RKO (cell line): ENCODE data around the gene TRIM40.
A peak's percentile ranks its signal among the peaks of the same experiment; 100 is the strongest.
"Not testable (repeated sequence)": the region's sequence is repeated elsewhere in the genome, so short reads cannot be mapped to it uniquely, and the experiment has no call there.

Source experiments
- DNase-seq: peaks from one replicate; pipeline ENCODE4 v3.0.0-alpha.2; 2016; ENCODE audit warnings: low spot score

Gene TRIM40

DNA sequence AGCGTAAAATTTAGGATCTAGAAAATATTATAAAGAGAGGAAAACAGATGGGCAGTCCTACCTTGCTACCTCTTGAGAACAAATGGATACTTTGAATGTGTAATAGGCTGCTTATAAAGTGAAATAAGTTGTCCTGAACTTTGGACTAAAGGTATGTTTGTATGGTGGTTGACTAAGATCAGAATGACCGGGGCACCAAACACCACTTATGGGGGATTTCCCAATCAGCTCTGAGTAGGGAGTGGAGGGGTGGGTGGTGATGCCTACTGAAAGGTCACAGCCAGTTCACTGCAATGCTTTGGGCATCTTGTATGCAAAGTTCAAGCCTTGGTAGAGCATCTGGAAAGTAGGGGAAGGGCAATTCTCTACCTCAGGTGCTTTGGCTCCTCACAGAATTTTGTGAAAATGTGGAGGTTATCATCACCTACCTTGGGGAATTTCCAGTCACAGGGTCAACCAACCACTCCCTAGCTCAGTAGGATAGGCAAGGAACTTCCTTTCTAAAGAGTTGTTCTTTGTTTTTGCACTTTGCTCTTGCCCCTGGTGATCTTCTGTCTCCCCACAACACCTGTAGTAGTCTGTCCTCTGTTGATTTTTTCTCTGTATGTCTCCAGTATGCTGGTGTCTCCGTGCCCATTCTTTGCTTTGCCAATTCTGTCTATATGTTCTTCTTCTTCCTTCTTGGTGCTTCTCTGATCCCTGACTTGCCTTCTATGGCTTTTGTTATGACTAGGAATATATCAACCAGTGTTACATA, 22.8 kb upstream of the TRIM40 start, which contains the start of gene TRIM31:
Gene TRIM31, minus strand, starts transcription at position 88 of the 757 bp plus-strand sequence. CDS start 285 bp downstream, outside the sequence.
- no peak for DNase-seq

DNA sequence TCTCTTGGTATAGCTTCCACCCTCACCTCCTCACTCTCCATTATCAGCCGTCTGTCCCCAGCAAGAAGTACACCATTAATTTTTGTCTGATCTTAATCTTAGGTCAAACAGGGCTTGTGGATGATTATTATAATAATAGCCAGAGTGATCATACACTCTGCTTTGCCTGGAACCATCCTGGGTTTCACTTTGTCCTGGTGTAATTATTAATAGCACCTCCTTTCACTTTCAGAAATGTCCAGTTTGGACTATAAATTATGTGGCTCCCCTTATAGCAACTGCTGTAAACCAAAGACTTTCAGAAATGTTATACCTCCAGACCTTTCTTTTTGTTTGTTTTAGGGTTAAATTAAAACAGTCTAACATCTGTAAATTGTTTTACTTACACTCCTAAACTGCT, 22.1 kb upstream of the TRIM40 start:
- no peak for DNase-seq

DNA sequence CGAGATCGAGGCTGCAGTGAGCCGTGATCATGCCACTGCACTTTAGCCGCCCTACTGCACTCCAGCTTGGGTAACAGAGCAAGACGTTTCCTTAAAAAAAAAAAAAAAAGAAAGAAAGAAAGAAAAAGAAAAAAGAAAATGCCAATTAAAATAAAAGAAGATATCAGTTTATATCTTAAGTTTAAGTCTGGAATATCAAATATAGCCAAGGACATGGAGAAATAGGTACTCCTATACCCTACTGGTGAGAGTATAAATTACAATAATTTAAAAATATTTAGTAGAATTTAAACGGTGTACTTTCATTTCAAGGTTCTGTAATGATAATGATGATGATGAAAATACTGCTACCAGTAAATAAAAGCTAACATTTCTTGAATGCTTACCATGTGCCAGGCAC, 19.2 kb upstream of the TRIM40 start:
- DNase-seq = no peak

DNA sequence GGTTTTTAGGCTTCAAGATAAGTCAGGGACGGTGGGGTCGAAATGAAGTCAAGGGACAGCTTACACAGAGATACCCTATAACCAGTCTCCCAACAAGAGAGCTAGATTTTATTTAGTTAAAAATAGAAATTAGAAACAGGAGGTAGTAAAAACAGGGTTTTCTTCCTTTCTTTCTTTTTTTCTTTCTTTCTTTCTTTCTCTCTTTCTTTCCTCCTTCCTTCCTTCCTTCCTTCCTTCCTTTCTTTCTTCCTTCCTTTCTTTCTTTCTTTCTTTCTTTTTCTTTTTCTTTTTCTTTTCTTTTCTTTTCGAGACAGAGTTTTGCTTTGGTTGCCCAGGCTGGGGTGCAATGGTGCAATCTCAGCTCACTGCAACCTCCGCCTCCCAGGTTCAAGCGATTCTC, 17.2 kb upstream of the TRIM40 start:
- not testable (repeated sequence) for DNase-seq

DNA sequence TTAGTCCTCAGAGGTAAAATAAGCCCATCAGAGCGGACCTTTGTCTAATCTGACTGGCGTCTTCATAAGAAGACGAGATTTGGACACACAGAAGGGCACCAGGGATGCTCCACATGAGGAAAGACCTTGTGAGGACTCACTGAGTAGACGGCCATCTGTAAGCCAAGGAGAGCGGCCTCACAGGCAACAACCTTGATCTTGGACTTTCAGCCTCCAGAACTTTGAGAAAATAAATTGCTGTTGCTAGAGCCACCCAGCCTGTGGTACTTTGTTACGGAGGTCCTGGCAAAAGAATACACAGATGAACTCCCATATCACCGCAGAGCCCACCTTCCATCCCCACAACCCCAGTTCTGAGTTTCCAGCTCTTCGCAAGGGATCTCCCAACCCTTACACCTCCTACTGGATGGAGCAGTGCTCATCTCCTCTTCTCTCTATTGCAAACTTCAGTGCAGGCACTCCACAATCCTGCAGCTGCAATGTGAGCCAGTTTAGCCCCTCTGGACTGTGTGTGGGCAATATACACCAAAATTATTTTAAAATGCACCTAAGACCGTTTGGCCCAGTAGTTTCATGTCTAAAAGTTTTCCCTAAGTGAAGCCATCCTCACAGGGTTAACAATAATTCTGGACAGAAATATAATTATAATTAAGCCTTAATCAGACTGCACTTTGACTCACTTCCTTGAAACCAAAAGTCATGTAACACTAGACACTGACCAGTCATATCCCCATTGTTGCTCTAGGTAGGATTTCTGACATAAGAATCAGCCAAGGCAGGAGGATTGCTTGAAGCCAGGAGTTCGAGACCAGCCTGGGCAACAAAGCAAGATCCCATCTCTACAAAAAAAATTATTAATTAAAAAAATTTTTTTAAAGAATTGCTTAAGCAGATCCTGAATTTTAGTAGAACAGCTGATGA, 14.2 kb upstream of the TRIM40 start:
- DNase-seq = peak; percentile 18

DNA sequence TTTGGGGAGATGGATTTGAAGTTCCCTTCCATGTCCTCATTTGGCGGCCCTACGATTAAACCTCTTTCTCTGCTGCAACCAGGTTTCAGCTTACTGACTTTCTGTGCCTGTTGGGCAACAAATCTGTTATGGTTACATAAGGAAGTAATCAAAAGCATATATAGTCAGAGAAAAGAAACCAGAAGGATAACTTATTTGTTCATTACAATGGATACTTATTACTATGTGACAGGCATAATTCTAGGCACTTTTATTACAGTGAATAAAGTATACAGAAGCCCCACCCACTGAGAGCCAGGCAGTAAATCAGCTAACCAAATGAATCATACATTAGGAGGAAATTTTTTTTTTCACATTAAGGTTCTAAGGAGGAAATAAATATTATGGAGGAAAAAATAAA, 13.4 kb upstream of the TRIM40 start:
- no peak for DNase-seq

DNA sequence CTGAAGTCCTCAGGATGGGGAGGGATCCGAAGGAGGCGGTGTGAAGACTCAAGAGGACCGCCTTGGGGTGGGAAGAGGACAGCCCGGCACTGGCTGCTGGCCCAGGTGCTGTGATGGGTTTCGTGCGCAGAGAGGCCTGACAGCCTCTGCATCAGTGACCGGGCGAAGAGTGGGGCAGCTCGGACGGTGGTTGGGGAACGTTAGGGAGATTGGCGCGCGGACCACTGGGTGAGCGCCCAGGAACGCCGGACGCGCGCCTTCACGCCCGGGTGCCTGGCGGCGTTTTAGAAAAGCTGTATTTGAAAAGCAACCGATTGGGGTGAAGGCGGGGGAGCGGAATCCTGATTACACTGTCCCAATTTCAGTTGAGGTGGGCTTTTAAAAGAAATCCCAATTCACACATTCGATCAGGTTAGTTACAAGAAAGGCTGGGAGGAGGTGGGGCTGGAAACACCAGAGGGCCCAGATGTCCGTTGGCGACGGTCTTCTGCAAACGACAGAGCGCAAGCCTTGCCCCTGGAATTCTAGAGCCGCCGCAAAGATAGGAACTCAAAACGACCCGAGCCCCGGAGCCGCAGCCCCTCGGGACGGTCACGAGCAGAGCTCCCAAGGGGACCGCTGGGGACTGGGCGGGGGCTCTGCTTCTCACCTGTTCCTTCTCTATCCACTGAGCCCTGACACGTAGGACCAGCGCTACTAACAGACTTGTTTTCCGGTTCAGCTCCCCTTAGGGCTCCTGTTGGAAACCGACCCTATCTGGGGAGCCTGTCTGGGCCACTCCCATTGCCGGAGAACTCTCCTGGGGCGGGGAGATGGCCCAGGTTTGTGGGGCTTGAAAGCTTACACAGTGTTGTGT, 8.5 kb upstream of the TRIM40 start:
- no peak for DNase-seq

DNA sequence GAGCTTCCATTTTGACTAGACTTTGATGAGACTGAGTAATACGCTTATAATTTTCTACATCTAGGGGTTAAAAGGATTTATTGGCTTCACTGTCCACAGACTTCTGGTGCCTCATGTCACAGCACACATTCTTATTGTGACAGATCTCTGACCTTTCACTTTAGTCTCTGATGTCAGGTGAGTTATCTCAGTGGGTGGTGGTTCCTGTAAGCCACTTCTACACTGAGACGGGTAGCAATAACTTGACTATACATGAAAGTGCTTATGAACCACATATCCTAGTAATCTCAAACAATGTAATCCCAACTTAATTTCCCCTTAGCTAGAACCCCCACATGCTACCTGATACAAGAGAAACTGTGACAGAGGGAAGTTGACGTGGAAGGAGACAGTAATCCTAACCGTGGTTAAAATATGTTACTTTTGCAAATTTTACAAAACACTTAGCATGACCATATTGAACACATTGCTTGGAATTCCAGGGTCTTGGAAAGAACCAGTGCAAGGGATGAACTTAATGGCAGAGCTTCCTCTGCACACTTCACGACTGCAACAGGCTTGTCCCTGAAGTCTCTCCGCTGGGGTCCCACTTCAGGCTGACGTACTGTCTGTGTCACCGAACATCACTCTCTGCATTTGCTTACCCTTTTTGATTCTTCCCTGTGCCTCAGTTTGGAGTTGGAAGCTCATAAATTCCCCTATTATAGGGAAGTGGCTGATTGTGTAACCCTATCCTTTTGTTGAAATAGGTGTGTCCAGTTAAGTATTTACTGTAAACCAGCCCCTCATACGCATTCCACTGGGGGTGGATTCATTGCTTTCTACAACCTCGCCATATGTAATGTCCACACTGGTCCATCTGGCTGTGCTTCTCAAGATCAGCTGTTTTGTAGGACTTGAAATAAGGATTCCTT, 6.4 kb upstream of the TRIM40 start:
- DNase-seq = no peak

DNA sequence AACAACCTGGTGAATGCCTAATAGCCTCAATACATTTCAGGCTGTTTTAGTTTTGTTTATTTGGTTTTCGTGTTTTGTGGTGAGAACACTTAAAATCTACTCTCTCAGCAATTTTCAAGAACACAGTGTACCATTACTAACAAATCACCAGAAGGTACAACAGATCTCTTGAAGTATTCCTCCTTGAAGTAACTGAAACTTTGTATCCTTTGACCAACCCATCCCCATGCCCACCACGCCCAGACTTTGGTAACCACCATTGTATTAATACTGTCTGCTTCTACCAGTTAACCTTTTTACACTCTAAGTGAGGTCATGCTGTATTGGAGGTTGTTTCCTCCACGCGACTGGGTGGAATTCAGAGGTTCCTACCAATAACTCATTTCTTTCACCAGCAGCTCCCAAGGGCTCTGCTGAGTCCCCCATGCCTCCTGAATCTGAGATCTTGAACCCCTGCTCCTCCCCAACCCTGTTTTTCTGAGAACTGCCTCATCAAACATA, 5.7 kb upstream of the TRIM40 start:
- DNase-seq = no peak

DNA sequence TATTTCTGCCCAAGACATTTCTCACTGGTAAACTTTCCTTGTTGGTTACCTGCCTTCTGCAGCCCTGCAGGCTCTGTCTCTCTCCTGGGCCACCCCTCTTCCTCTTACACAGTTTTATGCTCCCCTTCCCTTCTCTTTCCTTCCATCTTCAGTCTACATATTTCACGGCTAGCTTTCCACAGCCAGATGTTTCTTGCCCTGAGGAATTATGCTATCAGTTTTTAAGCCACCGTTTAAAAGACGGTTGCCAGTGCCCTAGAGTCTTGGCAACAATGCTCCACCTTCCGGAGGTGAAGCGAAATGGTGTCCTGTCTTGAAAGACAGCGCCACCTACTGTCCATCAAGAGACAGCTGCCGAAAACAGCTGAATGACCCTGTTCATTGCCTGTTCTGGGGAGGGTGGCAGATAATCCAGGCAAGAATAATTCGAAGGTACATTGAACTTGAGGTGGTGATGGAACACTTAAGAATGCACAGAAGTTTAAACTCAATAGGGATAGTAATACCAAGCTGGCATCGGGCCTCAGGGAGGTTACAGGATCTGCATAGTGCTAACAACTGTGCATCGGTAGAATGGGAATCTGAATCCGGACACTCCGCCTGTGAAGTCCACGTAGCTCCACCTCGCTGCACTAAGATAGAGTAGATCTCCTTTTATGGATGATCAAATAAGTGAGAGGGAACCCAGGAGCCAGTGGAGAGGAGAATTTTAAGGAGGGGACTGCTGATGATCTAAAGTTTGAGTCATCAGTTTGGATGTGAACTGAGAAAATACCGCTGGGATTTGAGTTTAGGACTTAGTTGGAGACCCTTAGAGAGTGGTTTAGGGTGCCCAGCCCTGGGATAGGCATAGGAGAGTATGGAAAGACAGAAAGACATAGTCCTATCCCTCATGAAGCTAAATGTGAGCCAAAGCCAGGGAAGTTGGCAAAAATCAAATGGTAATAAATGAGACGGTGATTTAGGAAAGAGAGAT, 4.8 kb upstream of the TRIM40 start:
- DNase-seq = peak; percentile 92

DNA sequence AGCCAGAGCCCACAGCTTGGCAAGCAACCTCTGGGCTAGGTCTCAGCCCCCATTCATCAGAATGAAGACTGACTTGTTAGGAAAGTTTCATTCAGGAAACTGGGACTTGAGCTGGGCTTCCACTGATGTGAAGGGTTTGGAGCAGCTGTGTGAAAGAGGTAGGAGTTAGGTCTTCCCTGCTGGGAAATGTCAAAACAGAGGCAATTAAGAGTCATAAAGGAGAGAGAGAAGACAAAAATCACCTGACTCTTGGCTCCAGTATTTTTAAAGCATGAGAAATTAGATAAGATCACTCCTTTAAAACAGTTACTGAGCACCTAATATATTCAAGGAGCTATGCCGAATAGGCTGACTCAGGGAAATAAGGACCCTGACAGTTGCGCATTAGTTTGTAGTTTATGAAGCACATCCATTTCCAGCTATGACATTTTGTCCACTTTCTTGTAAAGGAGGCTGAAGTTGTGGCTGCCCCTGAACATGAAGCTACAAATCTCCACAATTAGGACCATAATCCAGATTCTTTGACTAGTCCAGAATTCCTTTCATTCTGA, 3.9 kb upstream of the TRIM40 start:
- DNase-seq = no peak

DNA sequence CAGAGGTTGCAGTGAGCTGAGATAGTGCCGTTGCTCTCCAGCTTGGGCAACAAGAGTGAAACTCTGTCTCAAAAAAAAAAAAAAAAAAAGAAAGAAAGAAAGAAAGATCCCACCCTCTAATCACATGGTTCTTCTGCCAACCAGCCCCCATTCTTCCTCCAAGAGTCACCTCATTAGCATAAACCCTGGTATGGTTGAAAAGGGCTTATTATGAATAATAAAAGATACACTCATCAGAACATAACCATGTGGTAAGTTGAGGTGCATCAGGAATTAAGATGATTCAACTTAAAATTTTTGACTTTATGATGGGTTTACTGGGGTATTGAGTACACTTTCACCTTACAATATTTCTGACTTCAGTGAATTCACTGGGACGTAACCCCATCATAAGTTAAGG, 793 bp upstream of the TRIM40 start:
- no peak for DNase-seq

DNA sequence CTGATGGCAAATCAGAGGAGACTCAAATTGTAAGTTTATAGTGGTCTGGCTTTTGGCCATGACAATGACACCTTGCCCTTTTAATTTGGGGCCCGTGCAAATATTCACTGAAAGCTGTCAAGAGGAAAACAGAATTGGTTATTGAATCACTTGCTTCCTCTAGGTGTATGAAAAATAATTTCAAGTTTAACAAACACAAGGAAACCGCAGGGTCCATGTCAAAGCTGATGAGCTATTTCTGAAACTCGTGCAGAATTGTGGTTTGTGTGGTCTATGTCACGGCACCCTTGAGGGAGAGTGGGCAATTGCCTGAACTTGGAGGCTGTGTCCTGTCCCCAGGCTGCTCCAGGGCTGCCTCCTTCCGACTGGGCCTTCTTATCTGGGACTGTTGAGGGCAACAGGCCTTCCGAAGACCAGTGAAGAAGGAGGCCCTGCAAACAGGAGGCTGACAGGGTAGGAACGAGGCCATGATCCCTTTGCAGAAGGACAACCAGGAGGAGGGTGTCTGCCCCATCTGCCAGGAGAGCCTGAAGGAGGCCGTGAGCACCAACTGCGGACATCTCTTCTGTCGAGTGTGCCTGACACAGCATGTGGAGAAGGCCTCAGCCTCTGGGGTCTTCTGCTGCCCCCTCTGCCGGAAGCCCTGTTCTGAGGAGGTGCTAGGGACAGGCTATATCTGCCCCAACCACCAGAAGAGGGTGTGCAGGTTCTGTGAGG, 788 bp downstream of the TRIM40 start:
- DNase-seq = no peak

DNA sequence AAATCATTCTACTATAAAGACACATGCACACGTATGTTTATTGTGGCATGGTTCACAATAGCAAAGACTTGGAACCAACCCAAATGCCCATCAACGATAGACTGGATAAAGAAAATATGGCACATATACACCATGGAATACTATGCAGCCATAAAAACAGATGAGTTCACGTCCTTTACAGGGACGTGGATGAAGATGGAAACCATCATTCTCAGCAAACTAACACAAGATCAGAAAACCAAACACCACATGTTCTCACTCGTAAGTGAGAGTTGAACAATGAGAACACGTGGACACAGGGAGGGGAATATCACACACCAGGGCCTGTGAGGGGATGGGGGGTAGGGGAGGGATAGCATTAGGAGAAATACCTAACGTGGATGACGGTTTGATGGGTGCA, 4.3 kb downstream of the TRIM40 start:
- DNase-seq = not testable (repeated sequence)

DNA sequence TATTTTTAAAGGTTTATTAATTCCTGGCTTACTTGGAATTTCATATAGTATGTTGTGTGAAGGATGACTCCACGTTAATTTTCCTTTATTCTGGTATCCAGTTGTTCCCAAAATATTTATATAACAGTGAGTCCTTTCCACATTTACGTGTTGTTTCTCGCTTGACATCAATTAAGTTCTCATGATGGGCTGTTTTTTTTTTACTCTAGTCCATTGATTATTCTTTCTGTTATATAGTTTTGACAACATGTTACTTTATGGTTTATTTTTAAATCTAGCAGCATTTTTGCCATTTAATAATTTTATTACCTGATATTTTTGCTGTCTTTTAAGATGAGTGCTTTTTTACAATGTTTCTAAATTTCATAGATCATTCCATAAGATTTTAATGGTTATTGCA, 6.7 kb downstream of the TRIM40 start:
- DNase-seq = no peak

DNA sequence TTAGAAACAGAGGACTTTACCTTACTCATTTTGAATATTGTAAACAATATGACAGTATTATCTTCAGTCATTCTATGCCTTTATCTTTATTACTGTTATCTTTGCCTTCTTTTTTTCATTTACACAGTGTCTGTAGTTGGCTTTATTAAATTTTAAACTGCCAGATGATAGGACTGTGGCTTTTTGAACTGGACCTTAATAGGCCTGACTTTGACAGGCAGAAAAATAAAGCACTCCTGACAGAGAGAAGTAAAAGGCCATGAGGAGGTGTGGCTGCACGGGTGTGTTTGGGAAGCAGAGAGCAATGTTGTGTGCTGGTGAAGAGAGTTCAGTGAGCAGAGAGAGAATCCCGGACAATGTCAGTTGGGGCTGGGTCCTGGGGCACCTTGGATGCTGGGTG, 7.8 kb downstream of the TRIM40 start:
- DNase-seq = no peak

DNA sequence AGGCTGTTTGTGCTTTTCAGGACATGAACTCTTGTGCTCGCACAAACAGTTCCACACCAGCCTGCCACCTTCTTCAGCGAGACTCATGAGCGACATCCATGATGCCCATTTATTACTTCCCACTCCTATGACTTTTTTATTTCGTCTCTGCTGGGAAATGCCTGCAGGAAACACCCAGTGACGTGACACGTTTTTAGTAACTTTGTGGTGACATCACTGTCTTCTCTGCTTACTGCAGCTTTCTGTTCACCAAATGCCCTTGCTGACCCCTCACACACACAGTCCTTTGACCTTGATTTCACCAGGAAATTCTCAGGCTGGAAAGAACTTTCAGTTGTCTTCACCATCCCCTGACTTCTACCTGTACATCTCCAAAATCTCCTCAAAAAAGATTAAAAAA, 8.9 kb downstream of the TRIM40 start:
- no peak for DNase-seq

DNA sequence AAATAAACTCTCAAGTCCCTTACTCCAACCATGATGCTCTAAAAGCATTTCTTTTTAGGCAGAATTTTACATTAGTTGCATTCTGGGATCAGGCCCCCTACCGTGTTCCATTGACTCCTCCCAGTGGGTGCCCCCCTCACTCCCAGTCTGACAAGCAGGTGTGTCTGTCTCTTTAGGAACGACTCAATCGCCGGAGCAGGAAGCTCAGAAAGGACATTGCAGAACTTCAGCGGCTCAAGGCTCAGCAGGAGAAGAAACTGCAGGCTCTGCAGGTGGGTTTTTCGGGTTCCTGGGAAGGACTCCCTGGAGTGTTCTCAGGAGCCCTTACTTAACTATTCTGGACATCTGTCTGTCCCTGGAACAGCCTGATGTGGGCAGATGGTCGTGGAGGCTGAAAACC, 9.9 kb downstream of the TRIM40 start:
- no peak for DNase-seq

DNA sequence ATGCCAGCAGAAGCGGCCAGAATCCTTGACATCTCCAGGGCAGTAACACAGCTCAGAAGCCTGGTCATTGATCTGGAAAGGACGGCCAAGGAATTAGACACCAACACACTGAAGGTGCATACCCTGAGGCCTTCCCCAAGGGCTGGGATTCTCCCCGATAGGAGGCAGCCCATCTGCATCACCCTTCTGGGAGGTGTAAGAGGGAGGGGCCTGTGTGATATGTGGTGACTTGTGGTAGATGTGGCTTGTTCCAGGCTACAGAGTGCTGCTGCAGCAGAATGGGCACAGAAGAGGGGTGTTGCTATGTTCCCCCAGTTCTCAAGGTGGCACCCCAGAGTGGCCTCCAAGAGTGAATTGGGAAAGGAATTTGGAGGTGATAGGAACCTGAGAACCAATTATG, 11.2 kb downstream of the TRIM40 start:
- no peak for DNase-seq
